Stomach (tissue), 4 donors: ENCODE data around the gene CDYL.

Experiments
- EP300 ChIP-seq: sonication (generic); formaldehyde crosslinking; IDR thresholded peaks from one replicate; pipeline ENCODE4 v1.6.1; 2017; ENCODE audit warnings: antibody characterized with exemption
- POLR2A ChIP-seq, 4 donors: fragments of 450-650 bp; IDR thresholded peaks; one replicate each; pipeline ENCODE4 v1.6.1; 2016; ENCODE audit warnings: antibody characterized with exemption in 4 of 4, control low read depth in 2 of 4, mild to moderate bottlenecking in 1 of 4, moderate library complexity in 1 of 4
- POLR2AphosphoS5 ChIP-seq, 3 donors: sonication (generic); formaldehyde crosslinking; IDR thresholded peaks; one replicate each; pipeline ENCODE4 v1.6.1; 2016; ENCODE audit warnings: antibody characterized with exemption in 3 of 3
- TF ChIP-seq, protein P1 (sequence below), 7 experiments: fragments of 450-650 bp in 4 of 7; fragments of 200-600 bp in 3 of 7; sonication (generic) in 3 of 7; IDR thresholded peaks; one replicate each; pipeline ENCODE4 v1.5.1; 2016 to 2019; ENCODE audit warnings: antibody characterized with exemption in 7 of 7, control low read depth in 2 of 7, mild to moderate bottlenecking in 1 of 7

DNA sequence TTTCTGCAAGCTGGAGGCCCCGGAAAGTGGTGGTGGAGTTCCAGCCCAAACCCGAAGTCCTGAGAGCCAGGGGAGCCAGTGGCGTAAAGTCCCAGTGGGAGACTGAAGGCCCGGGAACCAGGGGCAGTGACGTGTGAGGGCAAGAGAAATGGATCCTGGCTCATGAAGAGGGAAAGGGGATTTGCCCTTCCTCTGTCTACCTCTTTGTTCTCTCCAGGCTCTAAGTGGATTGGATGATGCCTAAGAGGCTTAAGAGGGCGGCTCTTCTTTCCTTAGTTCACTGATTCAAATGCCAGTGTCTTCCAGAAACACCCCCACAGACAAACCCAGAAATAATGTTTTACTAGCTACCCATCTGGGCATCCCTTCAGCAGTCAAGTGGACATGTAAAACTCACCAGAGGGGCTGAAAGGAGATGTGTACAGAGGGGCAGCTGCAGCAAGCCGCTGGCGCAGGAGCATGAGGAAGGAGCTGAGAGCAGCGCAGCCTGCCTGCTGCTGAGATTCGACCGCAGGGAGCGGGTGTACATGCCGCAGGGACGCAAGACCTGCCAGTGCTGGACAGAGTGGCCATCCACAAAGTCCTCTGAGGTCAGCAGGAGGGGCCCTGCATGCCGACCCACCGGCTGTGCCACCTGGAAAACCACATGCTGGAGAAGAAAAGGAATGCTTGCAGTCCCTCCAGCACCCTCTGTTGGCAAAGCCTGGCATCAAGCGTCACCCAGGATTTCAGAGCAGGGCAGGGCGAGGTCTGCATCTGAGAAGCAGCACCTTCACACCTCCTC, 29.5 kb downstream of the CDYL start:
- TF ChIP-seq, protein P1, sequence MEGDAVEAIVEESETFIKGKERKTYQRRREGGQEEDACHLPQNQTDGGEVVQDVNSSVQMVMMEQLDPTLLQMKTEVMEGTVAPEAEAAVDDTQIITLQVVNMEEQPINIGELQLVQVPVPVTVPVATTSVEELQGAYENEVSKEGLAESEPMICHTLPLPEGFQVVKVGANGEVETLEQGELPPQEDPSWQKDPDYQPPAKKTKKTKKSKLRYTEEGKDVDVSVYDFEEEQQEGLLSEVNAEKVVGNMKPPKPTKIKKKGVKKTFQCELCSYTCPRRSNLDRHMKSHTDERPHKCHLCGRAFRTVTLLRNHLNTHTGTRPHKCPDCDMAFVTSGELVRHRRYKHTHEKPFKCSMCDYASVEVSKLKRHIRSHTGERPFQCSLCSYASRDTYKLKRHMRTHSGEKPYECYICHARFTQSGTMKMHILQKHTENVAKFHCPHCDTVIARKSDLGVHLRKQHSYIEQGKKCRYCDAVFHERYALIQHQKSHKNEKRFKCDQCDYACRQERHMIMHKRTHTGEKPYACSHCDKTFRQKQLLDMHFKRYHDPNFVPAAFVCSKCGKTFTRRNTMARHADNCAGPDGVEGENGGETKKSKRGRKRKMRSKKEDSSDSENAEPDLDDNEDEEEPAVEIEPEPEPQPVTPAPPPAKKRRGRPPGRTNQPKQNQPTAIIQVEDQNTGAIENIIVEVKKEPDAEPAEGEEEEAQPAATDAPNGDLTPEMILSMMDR (IDR thresholded peaks at IDR 0.05), result peak in 5 of 7 experiments; percentile 27 to 62 (median 50)
- TF ChIP-seq POLR2A (IDR thresholded peaks at IDR 0.05) (no peak), POLR2AphosphoS5 (IDR thresholded peaks at IDR 0.05) (no peak), EP300 (no peak)
